Heart left ventricle (tissue), 13 donors: ENCODE results near the gene FMO5.
"Not testable (repeated sequence)": the region's sequence is repeated elsewhere in the genome, so short reads cannot be mapped to it uniquely, and the experiment has no call there.

Experiments used
- POLR2A ChIP-seq, 2 donors: fragments of 450-650 bp; IDR thresholded peaks; one replicate each; pipeline ENCODE4 v1.6.1; 2017; ENCODE audit warnings: antibody characterized with exemption in 2 of 2, mild to moderate bottlenecking in 2 of 2, moderate library complexity in 2 of 2
- TF ChIP-seq, protein P1 (sequence below), 12 donors: fragments of 200-600 bp; sonication (generic) in 4 of 12; IDR thresholded peaks; one replicate each; pipeline versions ENCODE4 v1.5.0 to v1.8.0; 2018 to 2022; ENCODE audit warnings: antibody characterized with exemption in 12 of 12, mild to moderate bottlenecking in 5 of 12
- donor health status: ischemic (EF 13 %, LVEDD 7.1; RV severe dilation, severe dysfunction).
- donor health status: DM: no; HTN: yes; CAD: no.
- donor health status: DM: no; HTN: no; CAD: no.
- donor health status: ischemic (EF 25% LVEDD 6.9; RV normal size, moderate dysfunction).
- donor health status: ischemic (EF 25% LVEDD 5.7; RV mildly dilated, moderate dysfunction).
- donor health status: ischemic (EF 35%, LVEDD 5.7; RV mildly dilated, moderate dysfunction).
- donor health status: nonischemic (EF 11% LVEDD 7.7; RV severe dilation, severe dysfunction).
- donor health status: DM: yes; HTN: yes; CAD: no.
- donor health status: PGD.
- donor health status: ischemic (EF 29% LVEDD 5.4; RV normal size, mild dysfunction).
- donor health status: nonischemic (EF 23%, LVEDD 6.1; RV moderate dilation, normal function).

DNA sequence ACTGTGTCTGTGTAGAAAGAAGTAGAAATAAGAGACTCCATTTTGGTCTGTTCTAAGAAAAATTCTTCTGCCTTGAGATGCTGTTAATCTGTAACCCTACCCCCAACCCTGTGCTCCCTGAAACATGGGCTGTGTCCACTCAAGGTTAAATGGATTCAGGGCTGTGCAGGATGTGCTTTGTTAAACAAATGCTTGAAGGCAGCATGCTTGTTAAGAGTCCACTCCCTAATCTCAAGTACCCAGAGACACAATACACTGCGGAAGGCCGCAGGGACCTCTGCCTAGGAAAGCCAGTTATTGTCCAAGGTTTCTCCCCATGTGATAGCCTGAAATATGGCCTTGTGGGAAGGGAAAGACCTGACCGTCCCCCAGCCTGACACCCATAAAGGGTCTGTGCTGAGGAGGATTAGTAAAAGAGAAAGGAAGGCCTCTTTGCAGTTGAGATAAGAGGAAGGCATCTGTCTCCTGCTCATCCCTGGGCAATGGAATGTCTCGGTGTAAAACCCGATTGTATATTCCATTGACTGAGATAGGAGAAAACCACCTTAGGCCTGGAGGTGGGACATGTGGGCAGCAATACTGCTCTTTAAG lies 15.1 kb upstream of the FMO5 start:
- not testable (repeated sequence) for TF ChIP-seq POLR2A (IDR thresholded peaks at IDR 0.05)
- TF ChIP-seq, protein P1, sequence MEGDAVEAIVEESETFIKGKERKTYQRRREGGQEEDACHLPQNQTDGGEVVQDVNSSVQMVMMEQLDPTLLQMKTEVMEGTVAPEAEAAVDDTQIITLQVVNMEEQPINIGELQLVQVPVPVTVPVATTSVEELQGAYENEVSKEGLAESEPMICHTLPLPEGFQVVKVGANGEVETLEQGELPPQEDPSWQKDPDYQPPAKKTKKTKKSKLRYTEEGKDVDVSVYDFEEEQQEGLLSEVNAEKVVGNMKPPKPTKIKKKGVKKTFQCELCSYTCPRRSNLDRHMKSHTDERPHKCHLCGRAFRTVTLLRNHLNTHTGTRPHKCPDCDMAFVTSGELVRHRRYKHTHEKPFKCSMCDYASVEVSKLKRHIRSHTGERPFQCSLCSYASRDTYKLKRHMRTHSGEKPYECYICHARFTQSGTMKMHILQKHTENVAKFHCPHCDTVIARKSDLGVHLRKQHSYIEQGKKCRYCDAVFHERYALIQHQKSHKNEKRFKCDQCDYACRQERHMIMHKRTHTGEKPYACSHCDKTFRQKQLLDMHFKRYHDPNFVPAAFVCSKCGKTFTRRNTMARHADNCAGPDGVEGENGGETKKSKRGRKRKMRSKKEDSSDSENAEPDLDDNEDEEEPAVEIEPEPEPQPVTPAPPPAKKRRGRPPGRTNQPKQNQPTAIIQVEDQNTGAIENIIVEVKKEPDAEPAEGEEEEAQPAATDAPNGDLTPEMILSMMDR (IDR thresholded peaks at IDR 0.05) = not testable (repeated sequence)
